Measurements from ENCODE around the gene MYO3B.

- TF ChIP-seq, protein P1, sequence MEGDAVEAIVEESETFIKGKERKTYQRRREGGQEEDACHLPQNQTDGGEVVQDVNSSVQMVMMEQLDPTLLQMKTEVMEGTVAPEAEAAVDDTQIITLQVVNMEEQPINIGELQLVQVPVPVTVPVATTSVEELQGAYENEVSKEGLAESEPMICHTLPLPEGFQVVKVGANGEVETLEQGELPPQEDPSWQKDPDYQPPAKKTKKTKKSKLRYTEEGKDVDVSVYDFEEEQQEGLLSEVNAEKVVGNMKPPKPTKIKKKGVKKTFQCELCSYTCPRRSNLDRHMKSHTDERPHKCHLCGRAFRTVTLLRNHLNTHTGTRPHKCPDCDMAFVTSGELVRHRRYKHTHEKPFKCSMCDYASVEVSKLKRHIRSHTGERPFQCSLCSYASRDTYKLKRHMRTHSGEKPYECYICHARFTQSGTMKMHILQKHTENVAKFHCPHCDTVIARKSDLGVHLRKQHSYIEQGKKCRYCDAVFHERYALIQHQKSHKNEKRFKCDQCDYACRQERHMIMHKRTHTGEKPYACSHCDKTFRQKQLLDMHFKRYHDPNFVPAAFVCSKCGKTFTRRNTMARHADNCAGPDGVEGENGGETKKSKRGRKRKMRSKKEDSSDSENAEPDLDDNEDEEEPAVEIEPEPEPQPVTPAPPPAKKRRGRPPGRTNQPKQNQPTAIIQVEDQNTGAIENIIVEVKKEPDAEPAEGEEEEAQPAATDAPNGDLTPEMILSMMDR (IDR thresholded peaks at IDR 0.05), result no peak
- TF ChIP-seq POLR2A (IDR thresholded peaks at IDR 0.05), result no peak
These were observed 173.2 kb downstream of the MYO3B start for GRCh38 chr2:170350929-170351826.

All from uterus (tissue), 2 donors.